HCT116 (cell line): ENCODE data around the gene SERPINF2. TPM values are rescaled to one million over a fixed set of nuclear protein-coding genes. Genes with fewer than 3 reads are reported as not detected.
A peak's percentile ranks its signal among the peaks of the same experiment; 100 is the strongest.

ENCODE experiments used
- ATAC-seq: fragments of 200-7000 bp; cut with Tn5 transposase; 2 replicates; pipeline ENCODE4 v1.9.1; 2020; ENCODE audit warnings: mild to moderate bottlenecking, moderate library complexity
- Bru-seq: library from RNA; stranded (reverse); fragments of 400-500 nt; gene quantifications from one replicate; lab custom pipeline; 2021; lab: Mats Ljungman, UMichigan
- BruChase-seq, 2 experiments: library from RNA; stranded (reverse); fragments of 400-500 nt; gene quantifications; one replicate each; lab custom pipeline; 2021; lab: Mats Ljungman, UMichigan
- BruUV-seq: library from RNA; stranded (reverse); fragments of 400-500 nt; replicated peaks from 2 replicates; lab custom pipeline; 2021; lab: Mats Ljungman, UMichigan
- CTCF ChIA-PET: fragments of 300-600 bp; sonication (Branson Sonifier 250); formaldehyde crosslinking; loops from one replicate; lab custom pipeline; 2021; ENCODE audit warnings: antibody characterized with exemption; lab: Charles Lee
- POLR2A ChIA-PET: fragments of 300-600, 350-600 bp; sonication (Branson Sonifier 250); formaldehyde crosslinking; loops from one replicate; lab custom pipeline; 2021; ENCODE audit warnings: antibody characterized with exemption; lab: Charles Lee
- RAD21 ChIA-PET, 2 experiments: fragments of 300-600 bp; sonication (Branson Sonifier 250); formaldehyde crosslinking; loops; one replicate each; lab custom pipeline; 2023; ENCODE audit warnings: low total read pairs in 2 of 2; ENCODE audit not compliant: uncharacterized antibody in 2 of 2, unreplicated experiment in 2 of 2, low non-redundant PET in 1 of 2; lab: Charles Lee
- DNase-seq: peaks from one replicate; pipeline ENCODE4 v3.0.0-alpha.2; 2010; ENCODE audit warnings: low read depth, low spot score
- H2AFZ ChIP-seq: fragments of 200-600 bp; shearing (Covaris generic), sonication (generic); 2 replicates; pipeline ENCODE4 v1.6.1; 2017; ENCODE audit warnings: low read depth, mixed run types, mixed read lengths, antibody characterized with exemption, low read length; ENCODE audit not compliant: poor library complexity, severe bottlenecking
- H3K27ac ChIP-seq: 2 replicates; pipeline ENCODE4 v1.5.1; 2012; ENCODE audit warnings: low read depth, low read length
- H3K27me3 ChIP-seq: fragments of 200-600 bp; sonication (generic); 2 replicates; pipeline ENCODE4 v1.6.1; 2016; ENCODE audit warnings: mixed run types, low read length, mixed read lengths; ENCODE audit not compliant: insufficient read depth
- H3K36me3 ChIP-seq, 2 experiments: fragments of 200-500 bp in 1 of 2; fragments of 200-600 bp in 1 of 2; sonication (Bioruptor generic) in 1 of 2; sonication (generic) in 1 of 2; 2 replicates each; pipeline versions ENCODE4 v1.5.1 to v1.6.1; 2014 to 2016; ENCODE audit warnings: low read length in 2 of 2, inconsistent platforms in 1 of 2, mixed read lengths in 1 of 2, mixed run types in 1 of 2; ENCODE audit not compliant: insufficient read depth in 2 of 2, control insufficient read depth in 1 of 2
- H3K4me1 ChIP-seq, 2 experiments: fragments of 200-600 bp in 1 of 2; sonication (generic) in 1 of 2; 2 replicates each; pipeline versions ENCODE4 v1.5.1 to v1.6.1; 2012 to 2017; ENCODE audit warnings: low read length in 2 of 2, inconsistent platforms in 1 of 2, mild to moderate bottlenecking in 1 of 2, mixed read lengths in 1 of 2, mixed run types in 1 of 2, moderate library complexity in 1 of 2; ENCODE audit not compliant: insufficient read depth in 2 of 2, control insufficient read depth in 1 of 2
- H3K4me2 ChIP-seq: fragments of 200-600 bp; sonication (generic); 2 replicates; pipeline ENCODE4 v1.6.1; 2017; ENCODE audit warnings: mixed run types, low read length, mixed read lengths
- H3K4me3 ChIP-seq, 2 experiments: fragments of 200-600 bp in 1 of 2; sonication (generic) in 1 of 2; replicated peaks in 1 of 2; 2 replicates each; pipeline ENCODE4 v1.5.1; 2011 to 2016; ENCODE audit warnings: low read length in 2 of 2, control low read depth in 1 of 2, low read depth in 1 of 2, mild to moderate bottlenecking in 1 of 2, mixed read lengths in 1 of 2, mixed run types in 1 of 2
- H3K79me2 ChIP-seq: fragments of 200-600 bp; sonication (generic); 2 replicates; pipeline ENCODE4 v1.6.1; 2017; ENCODE audit warnings: mild to moderate bottlenecking, mixed run types, low read length, moderate library complexity, mixed read lengths; ENCODE audit not compliant: insufficient read depth
- H3K9ac ChIP-seq: fragments of 200-600 bp; sonication (generic); 2 replicates; pipeline ENCODE4 v1.6.1; 2016; ENCODE audit warnings: low read length, mixed read lengths
- H3K9me2 ChIP-seq: fragments of 200-600 bp; sonication (generic), shearing (Covaris generic); 2 replicates; pipeline ENCODE4 v1.6.1; 2017; ENCODE audit warnings: mixed run types, mild to moderate bottlenecking, moderate library complexity; ENCODE audit not compliant: insufficient read depth
- H3K9me3 ChIP-seq, 2 experiments: fragments of 200-500 bp in 1 of 2; fragments of 200-600 bp in 1 of 2; sonication (Bioruptor generic) in 1 of 2; sonication (generic) in 1 of 2; 2 replicates each; pipeline ENCODE4 v1.6.1; 2014 to 2017; ENCODE audit warnings: low read length in 2 of 2, mixed read lengths in 2 of 2, inconsistent platforms in 1 of 2, low read depth in 1 of 2, mild to moderate bottlenecking in 1 of 2, mixed run types in 1 of 2, moderate library complexity in 1 of 2; ENCODE audit not compliant: control insufficient read depth in 1 of 2, insufficient read depth in 1 of 2
- H4K20me1 ChIP-seq: fragments of 200-600 bp; sonication (generic), shearing (Covaris generic); 2 replicates; pipeline ENCODE4 v1.6.1; 2017; ENCODE audit warnings: mixed run types, mild to moderate bottlenecking, moderate library complexity; ENCODE audit not compliant: insufficient read depth
- CBX3 ChIP-seq: IDR thresholded peaks from 2 replicates; pipeline ENCODE4 v1.6.1; 2012; ENCODE audit warnings: low read depth
- CEBPB ChIP-seq: IDR thresholded peaks from 2 replicates; pipeline ENCODE4 v1.6.1; 2012; ENCODE audit warnings: low read depth
- EGR1 ChIP-seq: IDR thresholded peaks from 2 replicates; pipeline ENCODE4 v1.6.1; 2012; ENCODE audit warnings: low read depth
- ELF1 ChIP-seq: IDR thresholded peaks from 2 replicates; pipeline ENCODE4 v1.6.1; 2012; ENCODE audit warnings: low read depth, borderline replicate concordance
- EZH2phosphoT487 ChIP-seq: fragments of 200-600 bp; IDR thresholded peaks from 2 replicates; pipeline ENCODE4 v1.6.1; 2018; ENCODE audit warnings: antibody characterized with exemption, borderline replicate concordance
- FOSL1 ChIP-seq: IDR thresholded peaks from 2 replicates; pipeline ENCODE4 v1.6.1; 2012; ENCODE audit warnings: low read depth
- JUND ChIP-seq: IDR thresholded peaks from 2 replicates; pipeline ENCODE4 v1.6.1; 2012
- POLR2A ChIP-seq: IDR thresholded peaks from 2 replicates; pipeline ENCODE4 v1.7.0; 2011; ENCODE audit warnings: borderline replicate concordance; ENCODE audit not compliant: insufficient read depth, insufficient read length; ENCODE audit errors: extremely low read depth
- POLR2AphosphoS5 ChIP-seq: IDR thresholded peaks from 2 replicates; pipeline ENCODE4 v1.6.1; 2011; ENCODE audit warnings: mild to moderate bottlenecking, low read depth, low read length, moderate library complexity
- SP1 ChIP-seq: IDR thresholded peaks from 2 replicates; pipeline ENCODE4 v1.6.1; 2012; ENCODE audit warnings: low read depth
- SRF ChIP-seq: IDR thresholded peaks from 2 replicates; pipeline ENCODE4 v1.6.1; 2012; ENCODE audit warnings: low read depth
- TCF7L2 ChIP-seq: IDR thresholded peaks from 2 replicates; pipeline ENCODE4 v1.7.0; 2011; ENCODE audit warnings: borderline replicate concordance, inconsistent platforms; ENCODE audit not compliant: insufficient read depth, insufficient read length; ENCODE audit errors: extremely low read depth
- YY1 ChIP-seq: IDR thresholded peaks from 2 replicates; pipeline ENCODE4 v1.6.1; 2011; ENCODE audit warnings: low read length, low read depth, moderate library complexity, mild to moderate bottlenecking; ENCODE audit not compliant: insufficient replicate concordance; ENCODE audit errors: extremely low read depth
- ZFX ChIP-seq: fragments of 450-650 bp; IDR thresholded peaks from 2 replicates; pipeline ENCODE4 v1.6.1; 2017
- intact Hi-C: fragments of 100-400 bp; cut with micrococcal nuclease; formaldehyde crosslinking; loops from 2 replicates; pipeline ENCODE4 v1.10.0; 2022
- long read RNA-seq: library from polyadenylated mRNA; unstranded; transcript quantifications from one replicate; pipeline ENCODE4 v2.0.0, GENCODE V29; 2021; ENCODE audit not compliant: unreplicated experiment
- polyA plus RNA-seq: library from polyadenylated mRNA; unstranded; fragments of >200 nt; gene quantifications from 2 replicates; pipeline ENCODE4 v1.2.1, GENCODE V29; 2012; ENCODE audit warnings: missing spikeins
- total RNA-seq: library from RNA; stranded (reverse); gene quantifications from one replicate; pipeline ENCODE4 v1.2.1, GENCODE V29; 2021; ENCODE audit not compliant: unreplicated experiment
- TF ChIP-seq, protein P1 (sequence below), 3 experiments: fragments of 200-600 bp in 1 of 3; sonication (generic) in 1 of 3; IDR thresholded peaks in 2 of 3; conservative IDR thresholded peaks in 1 of 3; 2 replicates each; pipeline ENCODE4 v1.5.1; 2012 to 2017; ENCODE audit warnings: low read depth in 2 of 3, low read length in 2 of 3, antibody characterized with exemption in 1 of 3, borderline replicate concordance in 1 of 3, control low read depth in 1 of 3, mild to moderate bottlenecking in 1 of 3, mixed read lengths in 1 of 3, mixed run types in 1 of 3, moderate library complexity in 1 of 3; ENCODE audit not compliant: insufficient read depth in 1 of 3
- TF ChIP-seq, protein P2 (sequence below): IDR thresholded peaks from 2 replicates; pipeline ENCODE4 v1.6.1; 2012
- TF ChIP-seq, protein P3 (sequence below): IDR thresholded peaks from 2 replicates; pipeline ENCODE4 v1.6.1; 2012

SERPINF2 gene
- total RNA-seq (2.5 TPM), Bru-seq, nascent RNA (percentile 24 among the genes with signal in this experiment), BruChase-seq, experiment 1, labeled RNA remaining after a 6-hour chase (percentile 48 among the genes with signal in this experiment), BruChase-seq, experiment 2, labeled RNA remaining after a 2-hour chase (percentile 33 among the genes with signal in this experiment)
- polyA plus RNA-seq = 4.5 and 5.1 TPM in 2 replicates
- long read RNA-seq, partial matches to known transcripts = 2 of 3 reads
- long read RNA-seq, other reads (novel, unspliced or antisense) = 1 of 3 reads

DNA sequence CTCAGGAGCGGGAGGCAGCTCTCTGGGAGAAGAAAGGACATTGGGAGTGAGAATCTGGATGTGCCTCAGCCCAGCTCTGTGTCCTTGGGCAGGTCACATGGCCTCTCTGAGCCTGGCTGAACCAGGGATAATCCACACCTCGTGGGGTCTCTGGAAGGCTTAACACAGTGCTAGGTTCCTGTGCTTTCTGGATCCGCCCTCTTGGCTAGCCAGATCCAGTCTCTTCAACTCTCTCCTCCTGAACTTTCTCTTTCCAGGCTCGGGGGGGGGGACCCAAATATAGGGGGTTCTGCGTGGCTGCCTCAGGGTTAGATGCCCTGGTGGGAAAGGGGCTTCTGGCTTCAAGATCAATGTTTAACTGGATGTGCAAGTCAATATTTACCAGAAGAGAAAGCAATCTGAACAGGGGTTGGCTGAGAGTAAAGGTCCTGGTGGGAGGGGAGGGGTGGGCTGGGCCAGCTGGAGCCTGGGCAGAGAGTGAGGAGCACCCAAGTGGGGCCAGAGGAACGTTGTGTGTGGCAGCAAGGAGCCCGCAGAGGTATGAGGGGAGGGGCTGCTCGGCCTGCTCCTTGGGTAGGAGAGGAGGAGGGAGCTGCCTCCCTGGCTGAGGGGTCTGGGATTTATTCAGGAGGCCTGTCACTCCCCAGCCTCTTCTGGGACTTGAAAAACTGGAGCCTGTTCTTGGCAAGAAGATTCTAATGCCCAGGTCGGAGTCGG lies at the start of gene SERPINF2:
Gene SERPINF2 (plus strand): TSS at position 501 of the 717 bp plus-strand sequence. CDS start 2,125 bp downstream, outside the sequence.
- ChIA-PET POLR2A (no interaction called here), RAD21 (no interaction called here), CTCF (no interaction called here)
- Histone ChIP-seq H3K4me3 (no peak within 1 kb of the TSS), H3K79me2 (no peaks in the 10 kb centered on the region), H3K9me2 (no peaks in the 10 kb centered on the region), H3K27me3 (no peaks in the 10 kb centered on the region), H3K36me3 (no peaks in the 10 kb centered on the region), H2AFZ (no peak within 1 kb of the TSS), H3K9me3 (no peaks in the 10 kb centered on the region), H3K4me2 (no peak within 1 kb of the TSS), H4K20me1 (no peaks in the 10 kb centered on the region), H3K9ac (no peak within 1 kb of the TSS), H3K27ac (no peak within 1 kb of the TSS), H3K4me1 (no peaks in the 10 kb centered on the region)
- TF ChIP-seq POLR2AphosphoS5 = no peak
- no peak for ATAC-seq
- intact Hi-C loops = no loop called here
- DNase-seq = no peak
- BruUV-seq = no TSS peak

DNA sequence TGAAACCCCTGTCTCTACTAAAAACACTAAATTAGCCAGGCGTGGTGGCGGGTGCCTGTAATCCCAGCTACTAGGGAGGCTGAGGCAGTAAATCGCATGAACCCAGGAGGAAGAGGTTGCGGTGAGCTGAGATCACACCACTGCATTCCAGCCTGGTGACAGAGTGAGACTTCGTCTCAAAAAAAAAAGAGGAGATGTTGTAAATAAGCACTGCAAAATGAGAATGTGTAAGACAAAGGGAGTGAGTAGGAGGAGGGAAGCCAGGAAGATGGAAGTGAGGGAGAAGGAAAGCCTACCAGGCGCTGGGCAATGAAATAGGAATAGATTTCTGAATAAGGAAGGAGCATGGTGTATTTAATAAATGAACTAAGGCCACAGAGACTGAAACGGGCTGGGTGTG lies 49.3 kb upstream of the SERPINF2 start:
- no peak overlapping the region for H3K4me2 ChIP-seq
- H4K20me1 ChIP-seq = no peaks in the 10 kb centered on the region
- H3K4me3 ChIP-seq = no peak overlapping the region
- H3K36me3 ChIP-seq = no peaks in the 10 kb centered on the region
- ChIA-PET CTCF (no interaction called here), RAD21 (no interaction called here)
- TF ChIP-seq TCF7L2 = no peak
- no peak for TF ChIP-seq FOSL1
- TF ChIP-seq SP1 = no peak
- no peak for TF ChIP-seq SRF
- TF ChIP-seq, protein P1, sequence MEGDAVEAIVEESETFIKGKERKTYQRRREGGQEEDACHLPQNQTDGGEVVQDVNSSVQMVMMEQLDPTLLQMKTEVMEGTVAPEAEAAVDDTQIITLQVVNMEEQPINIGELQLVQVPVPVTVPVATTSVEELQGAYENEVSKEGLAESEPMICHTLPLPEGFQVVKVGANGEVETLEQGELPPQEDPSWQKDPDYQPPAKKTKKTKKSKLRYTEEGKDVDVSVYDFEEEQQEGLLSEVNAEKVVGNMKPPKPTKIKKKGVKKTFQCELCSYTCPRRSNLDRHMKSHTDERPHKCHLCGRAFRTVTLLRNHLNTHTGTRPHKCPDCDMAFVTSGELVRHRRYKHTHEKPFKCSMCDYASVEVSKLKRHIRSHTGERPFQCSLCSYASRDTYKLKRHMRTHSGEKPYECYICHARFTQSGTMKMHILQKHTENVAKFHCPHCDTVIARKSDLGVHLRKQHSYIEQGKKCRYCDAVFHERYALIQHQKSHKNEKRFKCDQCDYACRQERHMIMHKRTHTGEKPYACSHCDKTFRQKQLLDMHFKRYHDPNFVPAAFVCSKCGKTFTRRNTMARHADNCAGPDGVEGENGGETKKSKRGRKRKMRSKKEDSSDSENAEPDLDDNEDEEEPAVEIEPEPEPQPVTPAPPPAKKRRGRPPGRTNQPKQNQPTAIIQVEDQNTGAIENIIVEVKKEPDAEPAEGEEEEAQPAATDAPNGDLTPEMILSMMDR (IDR thresholded peaks at IDR 0.05 in 2 of 3, conservative IDR thresholded peaks at IDR 0.05 in 1 of 3; ENCODE audit: borderline replicate concordance in 1 of 3, insufficient read depth in 1 of 3, low read depth in 2 of 3, low read length in 2 of 3) = no peak
- TF ChIP-seq YY1 = no peak
- TF ChIP-seq CEBPB = no peak
- no peak for TF ChIP-seq ZFX
- TF ChIP-seq JUND = no peak
- TF ChIP-seq POLR2A = no peak
- TF ChIP-seq CBX3 = no peak
- no peak for TF ChIP-seq ELF1
- TF ChIP-seq, protein P2, sequence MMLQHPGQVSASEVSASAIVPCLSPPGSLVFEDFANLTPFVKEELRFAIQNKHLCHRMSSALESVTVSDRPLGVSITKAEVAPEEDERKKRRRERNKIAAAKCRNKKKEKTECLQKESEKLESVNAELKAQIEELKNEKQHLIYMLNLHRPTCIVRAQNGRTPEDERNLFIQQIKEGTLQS = no peak
- no peak for TF ChIP-seq EZH2phosphoT487
- TF ChIP-seq, protein P3, sequence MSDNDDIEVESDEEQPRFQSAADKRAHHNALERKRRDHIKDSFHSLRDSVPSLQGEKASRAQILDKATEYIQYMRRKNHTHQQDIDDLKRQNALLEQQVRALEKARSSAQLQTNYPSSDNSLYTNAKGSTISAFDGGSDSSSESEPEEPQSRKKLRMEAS = no peak
- TF ChIP-seq EGR1 = no peak
- TF ChIP-seq, all 23 proteins: peak for 0
- POLR2A ChIA-PET = no interaction called here
- Histone ChIP-seq H3K27me3 (no peaks in the 10 kb centered on the region), H3K9ac (no peak overlapping the region), H2AFZ (no peak overlapping the region), H3K9me2 (no peaks in the 10 kb centered on the region), H3K79me2 (no peaks in the 10 kb centered on the region), H3K4me1 (no peaks in the 10 kb centered on the region), H3K27ac (no peak overlapping the region), H3K9me3 (no peaks in the 10 kb centered on the region)
- ATAC-seq = no peak
- intact Hi-C loops = no loop called here
- no TSS peak for BruUV-seq
- no peak for DNase-seq
